Naive thymus-derived CD4-positive, alpha-beta T cell (primary cell): Measurements from ENCODE around the gene B9D1. TPM values are rescaled to one million over a fixed set of nuclear protein-coding genes. Genes with fewer than 3 reads are reported as not detected.

ENCODE experiments used
- ATAC-seq: fragments of 150-1000 bp; cut with Tn5 transposase; 2 replicates; pipeline ENCODE4 v1.10.0; 2021; ENCODE audit warnings: mild to moderate bottlenecking, moderate library complexity
- CTCF ChIA-PET: fragments of 350-600 bp; sonication (Branson Sonifier 250); formaldehyde crosslinking; loops from one replicate; lab custom pipeline; 2021; ENCODE audit warnings: antibody characterized with exemption; lab: Charles Lee
- POLR2A ChIA-PET: fragments of 350-600 bp; sonication (Branson Sonifier 250); formaldehyde crosslinking; loops from one replicate; lab custom pipeline; 2021; ENCODE audit warnings: antibody characterized with exemption, inconsistent platforms; lab: Charles Lee
- DNase-seq, 9 donors: peaks; one replicate each; pipeline versions ENCODE4 v3.0.0 to v3.0.0-alpha.2; 2020 to 2022; ENCODE audit warnings: mixed read lengths in 1 of 9
- H3K27ac ChIP-seq: one replicate; pipeline ENCODE4 v1.7.0; 2013; ENCODE audit warnings: mild to moderate bottlenecking, low read depth, low read length, moderate library complexity
- H3K27me3 ChIP-seq, 2 donors: one replicate each; pipeline ENCODE4 v1.7.0; 2013; ENCODE audit warnings: low read length in 2 of 2, mild to moderate bottlenecking in 2 of 2, moderate library complexity in 2 of 2; ENCODE audit not compliant: control insufficient read depth in 2 of 2, insufficient read depth in 2 of 2
- H3K36me3 ChIP-seq, 3 experiments: 1 replicate in 2 of 3; 2 replicates in 1 of 3; pipeline ENCODE4 v1.7.0; 2013; ENCODE audit warnings: low read length in 3 of 3, mild to moderate bottlenecking in 3 of 3, moderate library complexity in 1 of 3; ENCODE audit not compliant: insufficient read depth in 3 of 3, control insufficient read depth in 2 of 3
- H3K4me1 ChIP-seq, 2 donors: one replicate each; pipeline ENCODE4 v1.7.0; 2013; ENCODE audit warnings: low read length in 2 of 2, mild to moderate bottlenecking in 2 of 2, moderate library complexity in 1 of 2; ENCODE audit not compliant: control insufficient read depth in 2 of 2, insufficient read depth in 2 of 2
- H3K4me3 ChIP-seq: 2 replicates; pipeline ENCODE4 v1.7.0; 2013; ENCODE audit warnings: mild to moderate bottlenecking, low read length
- H3K9me3 ChIP-seq, 3 experiments: 1 replicate in 2 of 3; 2 replicates in 1 of 3; pipeline ENCODE4 v1.7.0; 2013; ENCODE audit warnings: low read length in 3 of 3; ENCODE audit not compliant: control insufficient read depth in 2 of 3
- H3K27ac Mint-ChIP-seq, 9 donors: one replicate each; pipeline ENCODE4 v1.8.0; 2020 to 2022; ENCODE audit warnings: mixed read lengths in 9 of 9, mild to moderate bottlenecking in 8 of 9, moderate library complexity in 5 of 9, inconsistent platforms in 2 of 9
- H3K27me3 Mint-ChIP-seq, 5 donors: one replicate each; pipeline ENCODE4 v1.8.0; 2021 to 2022; ENCODE audit warnings: mixed read lengths in 5 of 5, mild to moderate bottlenecking in 1 of 5
- H3K36me3 Mint-ChIP-seq, 5 donors: one replicate each; pipeline ENCODE4 v1.8.0; 2020 to 2022; ENCODE audit warnings: mixed read lengths in 5 of 5, mild to moderate bottlenecking in 3 of 5, inconsistent platforms in 1 of 5
- H3K4me1 Mint-ChIP-seq, 7 donors: one replicate each; pipeline ENCODE4 v1.8.0; 2020 to 2022; ENCODE audit warnings: mixed read lengths in 7 of 7, mild to moderate bottlenecking in 3 of 7, inconsistent platforms in 1 of 7
- H3K4me3 Mint-ChIP-seq, 10 donors: one replicate each; pipeline ENCODE4 v1.8.0; 2020 to 2022; ENCODE audit warnings: mild to moderate bottlenecking in 10 of 10, mixed read lengths in 10 of 10, moderate library complexity in 6 of 10, inconsistent platforms in 2 of 10
- H3K9me3 Mint-ChIP-seq, 11 donors: one replicate each; pipeline ENCODE4 v1.8.0; 2020 to 2022; ENCODE audit warnings: mixed read lengths in 11 of 11, mild to moderate bottlenecking in 4 of 11, inconsistent platforms in 1 of 11, moderate library complexity in 1 of 11
- intact Hi-C, 2 donors: fragments of 100-400 bp; cut with micrococcal nuclease; formaldehyde crosslinking; loops; one replicate each; pipeline ENCODE4 v1.15.1; 2023
- polyA plus RNA-seq, 2 donors: library from polyadenylated mRNA; unstranded; fragments of 300-500 nt; fragmentation: Illumina TruSeq; gene quantifications; one replicate each; pipeline ENCODE4 v1.2.3, GENCODE V29; 2021
- total RNA-seq, 6 experiments: library from RNA in 5 of 6; stranded (reverse) in 5 of 6; gene quantifications; 1 replicate in 5 of 6; 2 replicates in 1 of 6; pipeline ENCODE4 v1.2.3 and lab custom pipeline; 2021 to 2026

Gene B9D1, protein sequence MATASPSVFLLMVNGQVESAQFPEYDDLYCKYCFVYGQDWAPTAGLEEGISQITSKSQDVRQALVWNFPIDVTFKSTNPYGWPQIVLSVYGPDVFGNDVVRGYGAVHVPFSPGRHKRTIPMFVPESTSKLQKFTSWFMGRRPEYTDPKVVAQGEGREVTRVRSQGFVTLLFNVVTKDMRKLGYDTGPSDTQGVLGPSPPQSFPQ
- total RNA-seq (1 to 10 TPM in 4 of 5 experiments, under 1 TPM in 1; 0.58 to 5.0 (median 2.4) TPM), polyA plus RNA-seq (under 1 TPM in 1 of 2 donors, not detected in 1; 0.58 TPM), total RNA-seq (lab: John Stamatoyannopoulos, UW) (0.67 reads per million)

DNA sequence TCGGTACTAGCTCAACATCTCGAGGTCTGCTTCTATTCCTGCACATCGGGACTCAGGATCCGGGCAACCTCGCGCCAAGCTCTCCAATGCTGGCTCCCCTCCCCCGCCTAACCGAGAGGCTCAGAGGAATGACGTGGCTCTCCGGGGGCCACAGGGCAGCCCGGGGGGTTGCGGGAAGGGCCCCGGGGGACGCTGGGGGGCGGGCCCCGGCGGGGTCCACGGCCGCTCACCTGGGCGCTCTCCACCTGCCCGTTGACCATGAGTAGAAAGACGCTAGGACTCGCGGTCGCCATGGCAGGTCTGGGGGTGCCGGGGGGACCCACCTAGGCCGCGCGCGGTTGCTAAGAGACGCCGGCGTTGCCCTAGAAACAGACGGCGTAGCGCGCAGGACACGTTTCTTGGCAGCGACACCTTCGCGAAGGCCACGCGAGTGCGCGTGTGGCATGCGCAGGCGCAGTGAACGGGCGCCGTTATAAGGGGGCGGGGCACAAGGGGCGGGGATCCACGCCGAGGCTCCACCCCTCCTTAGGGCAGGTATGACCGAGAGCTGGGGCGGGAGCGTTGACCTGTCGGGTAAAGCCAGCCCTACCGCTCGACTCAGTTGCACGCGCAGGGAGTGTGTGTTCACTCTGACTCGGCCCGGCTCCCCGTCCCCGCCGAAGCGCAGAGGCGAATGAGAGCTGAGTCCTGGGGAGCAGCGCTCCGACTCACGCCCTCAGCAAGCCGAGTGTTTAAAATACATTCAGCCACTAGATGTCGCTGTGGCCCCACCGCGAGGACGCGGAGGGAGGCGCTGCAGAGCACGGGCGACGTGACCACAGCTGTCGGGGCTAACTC, at the start of gene B9D1:
Gene B9D1 (minus strand): TSS at position 447 of the 837 bp plus-strand sequence. CDS start 154 bp downstream, at position 293.
- no peaks in the 10 kb centered on the region for H3K9me3 Mint-ChIP-seq
- intact Hi-C loops: loop anchor here (1.0 to 5.0 kb wide), 14 partner anchors 15 to 615 kb away; partner anchors contain the start of genes AKAP10 (in 1 of the 2), ALDH3A2 (in 1 of the 2), MAPK7 (in 1 of the 2) and PRPSAP2 (in 1 of the 2)

DNA sequence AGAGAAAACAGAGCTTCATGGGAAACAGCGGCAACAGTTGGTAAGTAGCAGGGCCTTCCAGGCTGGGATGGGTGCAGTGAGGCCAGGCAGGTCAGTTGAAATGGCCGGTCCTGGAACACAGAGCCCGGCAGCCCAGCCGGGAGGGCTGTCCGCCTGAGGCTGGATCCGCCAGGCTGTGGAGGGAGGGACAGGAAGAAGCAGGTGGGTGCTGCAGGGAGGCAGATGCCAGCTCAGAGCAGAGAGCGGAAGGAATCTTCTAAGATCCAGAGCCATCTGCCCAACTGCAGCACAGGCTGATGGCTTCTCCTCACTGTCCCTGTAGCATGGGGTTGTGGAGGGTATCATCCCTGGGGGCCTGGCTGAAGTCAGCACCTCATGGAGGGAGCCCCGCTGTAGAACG, 49.1 kb upstream of the B9D1 start:
- H3K36me3 Mint-ChIP-seq: no peaks in the 10 kb centered on the region
- no peak overlapping the region for H3K27ac Mint-ChIP-seq
- no peak for ATAC-seq
- no peaks in the 10 kb centered on the region for H3K9me3 ChIP-seq
- H3K27ac ChIP-seq: no peak overlapping the region
- ChIA-PET POLR2A (no interaction called here), CTCF (no interaction called here)
- H3K4me3 ChIP-seq: no peak overlapping the region
- no peak overlapping the region for H3K4me3 Mint-ChIP-seq
- DNase-seq: no peak
- intact Hi-C loops: no loop called here
- H3K27me3 ChIP-seq: no peaks in the 10 kb centered on the region
- H3K27me3 Mint-ChIP-seq: peaks cover 0 to 9% (median 0%) of the 10 kb centered on the region in 5 donors
- H3K9me3 Mint-ChIP-seq: no peaks in the 10 kb centered on the region
- H3K4me1 ChIP-seq: no peaks in the 10 kb centered on the region
- no peaks in the 10 kb centered on the region for H3K36me3 ChIP-seq
- no peaks in the 10 kb centered on the region for H3K4me1 Mint-ChIP-seq

More for the DNA sequence above, at the start of gene B9D1:
- Histone ChIP-seq H3K27ac (peak within 1 kb of the TSS; percentile 66), H3K36me3 (no peaks in the 10 kb centered on the region), H3K4me1 (peaks cover 6 to 11% of the 10 kb centered on the region in 2 donors), H3K4me3 (peak within 1 kb of the TSS; percentile 94), H3K27me3 (no peaks in the 10 kb centered on the region), H3K9me3 (no peaks in the 10 kb centered on the region)
- Mint-ChIP-seq H3K27ac (peak within 1 kb of the TSS; percentile 63 to 93 (median 91)), H3K4me1 (peaks cover 0 to 21% (median 6%) of the 10 kb centered on the region in 7 donors), H3K4me3 (peak within 1 kb of the TSS; percentile 75 to 96 (median 92)), H3K27me3 (peaks cover 7 to 25% (median 19%) of the 10 kb centered on the region in 5 donors), H3K36me3 (no peaks in the 10 kb centered on the region)
- CTCF ChIA-PET: interaction anchor here (0.6 to 4.7 kb wide), 16 partner anchors 8 to 648 kb away, joined by 3 to 64 read pairs (median 4); partner anchors contain the start of gene MAPK7
- DNase-seq: peak; percentile 90 to 97 (median 92)
- ATAC-seq: peak; percentile 96
- POLR2A ChIA-PET: interaction anchor here (0.7 to 2.9 kb wide), 5 partner anchors 16 to 286 kb away, joined by 3 to 26 read pairs (median 3); partner anchors contain the start of genes ALDH3A2 and MAPK7

DNA sequence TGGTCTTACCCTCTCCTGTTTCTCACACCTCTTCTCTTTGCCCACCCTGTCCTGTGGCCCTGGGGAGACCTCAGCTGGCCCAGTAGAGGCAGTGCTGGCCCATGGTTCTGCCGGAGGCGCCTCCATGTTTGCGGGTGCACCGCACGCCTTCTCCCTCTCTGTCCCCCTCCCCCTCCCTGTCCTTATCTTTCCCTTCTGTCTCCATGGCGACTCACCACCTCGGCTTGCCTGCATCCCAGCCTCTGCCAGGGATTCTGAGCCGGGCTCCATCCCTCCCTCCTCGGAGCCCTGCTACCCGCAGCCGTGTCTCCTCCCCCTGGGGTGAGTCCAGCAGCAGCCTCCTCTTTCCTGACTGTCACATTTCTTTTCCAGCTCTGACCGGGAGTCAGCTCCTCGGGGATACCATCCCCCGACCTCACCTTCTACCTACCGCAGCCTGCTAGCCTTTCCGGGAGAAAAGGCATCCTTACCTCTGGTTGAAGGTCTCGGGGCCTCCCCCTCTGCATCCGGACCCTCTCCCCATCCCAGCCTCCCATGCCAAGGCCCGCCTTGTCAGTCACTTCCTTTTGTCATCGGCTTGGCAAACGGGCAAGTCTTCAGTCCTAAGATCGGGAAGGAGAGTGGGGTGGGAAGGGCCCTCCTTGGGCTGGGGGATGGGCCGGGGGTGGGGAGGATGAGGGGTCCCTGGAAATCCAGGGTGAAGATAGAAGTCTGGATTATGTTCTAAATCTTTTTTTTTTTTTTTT, 48.5 kb upstream of the B9D1 start, which contains the start of gene RNF112:
Gene RNF112 (plus strand): TSS at position 358 of the 746 bp plus-strand sequence. CDS start 177 bp downstream, at position 535.
- Histone ChIP-seq H3K4me1 (no peaks in the 10 kb centered on the region), H3K27me3 (no peaks in the 10 kb centered on the region), H3K4me3 (no peak within 1 kb of the TSS), H3K36me3 (no peaks in the 10 kb centered on the region), H3K27ac (no peak within 1 kb of the TSS), H3K9me3 (no peaks in the 10 kb centered on the region)
- CTCF ChIA-PET: no interaction called here
- intact Hi-C loops: no loop called here
- DNase-seq: no peak
- Mint-ChIP-seq H3K9me3 (no peaks in the 10 kb centered on the region), H3K27me3 (peaks cover 0 to 9% (median 0%) of the 10 kb centered on the region in 5 donors), H3K4me3 (no peak within 1 kb of the TSS), H3K36me3 (no peaks in the 10 kb centered on the region), H3K27ac (peak within 1 kb of the TSS in 1 of 9 donors; percentile 52), H3K4me1 (no peaks in the 10 kb centered on the region)
- POLR2A ChIA-PET: no interaction called here
- ATAC-seq: no peak

DNA sequence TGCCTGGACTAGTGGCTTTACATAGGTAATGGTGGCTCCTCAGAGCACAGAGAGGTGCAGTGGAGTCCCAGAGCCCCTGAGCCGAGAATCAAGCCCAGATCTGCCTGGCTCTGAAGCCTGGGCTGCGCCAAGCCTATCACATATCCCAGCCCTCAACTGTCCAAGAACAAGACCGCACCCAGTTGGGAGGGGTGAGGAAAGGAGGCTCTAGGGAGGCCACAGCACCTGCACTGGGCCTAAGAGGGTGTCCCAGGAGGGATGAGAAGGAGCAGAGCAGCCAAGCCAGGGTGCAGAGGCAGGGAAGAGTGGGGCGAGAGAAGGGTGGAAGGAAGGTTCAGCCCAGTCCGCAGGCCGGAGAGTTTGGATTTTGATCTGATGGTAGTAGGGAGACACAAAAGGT, 47.6 kb upstream of the B9D1 start:
- Histone ChIP-seq H3K27me3 (no peaks in the 10 kb centered on the region), H3K36me3 (no peaks in the 10 kb centered on the region), H3K27ac (no peak overlapping the region), H3K4me3 (no peak overlapping the region), H3K9me3 (no peaks in the 10 kb centered on the region), H3K4me1 (no peaks in the 10 kb centered on the region)
- ATAC-seq (no peak), DNase-seq (no peak)
- CTCF ChIA-PET: no interaction called here
- no peak overlapping the region for H3K4me3 Mint-ChIP-seq
- intact Hi-C loops: no loop called here
- H3K9me3 Mint-ChIP-seq: no peaks in the 10 kb centered on the region
- peak overlapping the region in 1 of 9 donors; percentile 52 for H3K27ac Mint-ChIP-seq
- POLR2A ChIA-PET: no interaction called here
- no peaks in the 10 kb centered on the region for H3K36me3 Mint-ChIP-seq
- H3K27me3 Mint-ChIP-seq: peaks cover 0 to 9% (median 0%) of the 10 kb centered on the region in 5 donors
- no peaks in the 10 kb centered on the region for H3K4me1 Mint-ChIP-seq

DNA sequence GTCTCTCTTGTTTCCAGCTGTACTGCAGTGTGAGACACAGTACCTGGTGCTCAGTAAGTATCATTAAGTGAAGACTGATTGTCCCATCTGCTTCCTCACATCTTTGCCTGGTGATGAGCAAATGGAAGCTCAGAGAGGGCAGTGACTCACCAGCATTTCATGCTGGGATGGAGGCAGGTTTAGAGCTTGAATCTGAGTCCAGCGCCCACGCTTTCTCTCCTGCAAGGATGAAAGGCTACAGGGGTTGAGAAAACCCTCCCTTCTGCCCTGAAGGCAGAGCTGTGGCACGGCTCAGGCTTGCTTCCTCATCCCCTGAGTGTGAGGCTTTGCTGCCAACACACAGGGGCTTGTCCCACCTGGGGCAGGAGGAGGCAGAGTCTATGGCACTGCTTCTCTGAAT, 47.0 kb upstream of the B9D1 start:
- ATAC-seq (no peak), DNase-seq (no peak)
- Mint-ChIP-seq H3K27me3 (peaks cover 0 to 9% (median 0%) of the 10 kb centered on the region in 5 donors), H3K9me3 (no peaks in the 10 kb centered on the region), H3K36me3 (no peaks in the 10 kb centered on the region), H3K27ac (no peak overlapping the region), H3K4me3 (no peak overlapping the region), H3K4me1 (no peaks in the 10 kb centered on the region)
- no peaks in the 10 kb centered on the region for H3K36me3 ChIP-seq
- no peaks in the 10 kb centered on the region for H3K9me3 ChIP-seq
- H3K27me3 ChIP-seq: no peaks in the 10 kb centered on the region
- H3K27ac ChIP-seq: no peak overlapping the region
- no peak overlapping the region for H3K4me3 ChIP-seq
- intact Hi-C loops: no loop called here
- ChIA-PET CTCF (no interaction called here), POLR2A (no interaction called here)
- no peaks in the 10 kb centered on the region for H3K4me1 ChIP-seq

DNA sequence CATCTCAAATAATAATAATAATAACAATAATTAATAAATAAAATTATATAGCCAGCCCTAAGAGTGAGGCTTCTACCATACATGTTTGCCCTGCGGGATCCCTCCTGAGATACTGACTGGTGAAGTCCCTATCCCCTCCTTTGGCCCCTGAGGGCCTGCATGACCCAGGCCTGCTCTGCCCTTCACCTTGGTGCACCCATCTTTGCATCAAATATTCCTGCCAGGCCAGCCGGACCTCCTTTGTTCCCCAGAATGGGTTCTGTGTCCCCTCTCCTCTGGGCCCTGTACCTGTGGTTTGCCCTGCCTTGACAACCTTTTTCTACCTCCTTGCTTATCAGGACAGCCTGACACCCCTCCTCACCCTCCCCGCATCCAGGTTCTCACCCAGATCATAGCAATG, 46.5 kb upstream of the B9D1 start:
- H3K4me1 ChIP-seq: no peaks in the 10 kb centered on the region
- peaks cover 0 to 9% (median 0%) of the 10 kb centered on the region in 5 donors for H3K27me3 Mint-ChIP-seq
- no peaks in the 10 kb centered on the region for H3K4me1 Mint-ChIP-seq
- H3K9me3 Mint-ChIP-seq: no peaks in the 10 kb centered on the region
- ATAC-seq (no peak), DNase-seq (no peak)
- no peaks in the 10 kb centered on the region for H3K9me3 ChIP-seq
- no peaks in the 10 kb centered on the region for H3K36me3 ChIP-seq
- H3K4me3 ChIP-seq: no peak overlapping the region
- ChIA-PET POLR2A (no interaction called here), CTCF (no interaction called here)
- H3K27ac ChIP-seq: no peak overlapping the region
- H3K27me3 ChIP-seq: no peaks in the 10 kb centered on the region
- intact Hi-C loops: no loop called here
- no peak overlapping the region for H3K4me3 Mint-ChIP-seq
- no peak overlapping the region for H3K27ac Mint-ChIP-seq
- no peaks in the 10 kb centered on the region for H3K36me3 Mint-ChIP-seq
